Effector CD8-positive, alpha-beta T cell (primary cell): ENCODE measurements around the gene TMX1.

Experiments used
- DNase-seq: peaks from one replicate; lab custom pipeline; 2025; lab: John Stamatoyannopoulos, UW

TMX1 gene

DNA sequence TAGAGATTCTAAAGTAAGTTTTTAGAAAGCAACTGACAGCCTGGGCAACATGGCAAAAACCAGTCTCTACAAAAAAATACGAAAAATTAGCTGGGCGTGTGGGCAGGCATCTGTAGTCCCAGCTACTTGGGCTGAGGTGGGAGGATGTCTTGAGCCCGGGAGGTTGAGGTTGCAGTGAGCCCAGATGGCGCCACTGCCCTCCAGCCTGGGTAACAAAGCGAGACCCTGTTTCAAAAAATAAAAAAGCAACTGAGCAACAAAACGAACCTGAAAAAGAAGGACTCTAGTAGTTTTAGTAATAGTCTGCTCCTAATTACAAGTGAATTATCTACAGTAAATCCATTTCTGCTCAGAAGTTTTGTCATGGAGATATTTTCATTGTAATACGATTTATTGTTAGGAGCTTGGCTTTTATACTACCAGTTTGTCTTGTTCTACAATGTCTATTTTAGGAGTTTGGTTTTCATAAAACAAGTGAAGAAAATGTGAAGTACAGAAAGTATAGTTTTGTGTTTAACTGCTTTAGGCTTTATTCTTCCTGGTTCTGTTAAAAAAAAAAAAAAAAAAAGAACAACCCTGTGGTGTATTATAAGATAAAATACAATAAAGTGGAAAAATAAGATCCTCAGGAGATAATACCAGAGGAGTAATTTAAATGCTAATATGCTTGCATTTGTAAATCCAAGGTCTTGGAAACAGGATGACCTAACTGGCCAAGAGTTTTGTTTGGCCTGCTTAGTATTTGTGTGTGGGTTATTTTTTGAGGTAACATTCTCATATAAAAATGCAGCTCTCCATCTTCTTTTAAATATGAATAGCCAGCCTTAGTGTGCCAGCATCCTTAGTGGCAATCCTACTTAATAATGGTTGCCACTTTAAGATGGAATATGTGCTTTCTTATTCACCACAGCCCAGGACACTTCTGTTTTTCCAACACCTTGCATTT, 2.8 kb downstream of the TMX1 start:
- no peak for DNase-seq

DNA sequence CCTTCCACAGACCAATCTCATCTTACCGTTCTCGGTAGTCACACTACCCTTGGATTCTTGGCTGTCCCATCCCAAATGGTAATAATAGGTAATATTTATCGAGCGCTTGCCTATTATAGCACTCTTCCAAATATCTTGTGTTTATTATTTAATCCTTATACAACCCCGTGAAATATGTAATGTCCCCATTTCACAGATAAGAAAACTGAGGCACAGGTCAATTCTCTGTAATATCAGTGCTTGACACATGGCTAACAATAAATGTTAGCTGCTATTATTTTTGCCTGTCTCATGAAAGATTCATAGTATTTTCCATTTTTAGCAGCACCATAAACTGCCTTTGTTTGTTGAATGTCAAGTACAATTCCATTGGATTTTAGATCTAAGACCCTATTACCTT, 4.5 kb downstream of the TMX1 start:
- no peak for DNase-seq

DNA sequence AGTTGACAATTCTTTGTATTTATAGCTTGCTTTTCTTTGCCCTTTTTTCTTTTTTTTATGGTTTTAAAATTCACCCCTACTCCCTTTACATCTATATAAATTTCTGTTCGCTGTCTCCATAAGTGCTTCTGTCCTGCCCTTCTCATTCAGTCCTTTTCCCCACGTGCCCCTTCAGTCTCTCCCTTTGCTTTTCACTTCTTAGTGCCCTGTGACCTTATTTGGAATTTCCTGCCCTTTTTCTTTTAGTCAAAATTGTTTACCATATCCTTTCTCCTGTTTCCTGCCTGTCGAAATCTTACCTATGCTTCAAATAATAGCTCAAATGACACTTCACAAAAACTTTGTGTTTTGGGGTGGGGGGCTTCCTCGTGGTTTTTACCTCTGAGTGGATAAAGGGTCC, 6.0 kb downstream of the TMX1 start:
- no peak for DNase-seq

DNA sequence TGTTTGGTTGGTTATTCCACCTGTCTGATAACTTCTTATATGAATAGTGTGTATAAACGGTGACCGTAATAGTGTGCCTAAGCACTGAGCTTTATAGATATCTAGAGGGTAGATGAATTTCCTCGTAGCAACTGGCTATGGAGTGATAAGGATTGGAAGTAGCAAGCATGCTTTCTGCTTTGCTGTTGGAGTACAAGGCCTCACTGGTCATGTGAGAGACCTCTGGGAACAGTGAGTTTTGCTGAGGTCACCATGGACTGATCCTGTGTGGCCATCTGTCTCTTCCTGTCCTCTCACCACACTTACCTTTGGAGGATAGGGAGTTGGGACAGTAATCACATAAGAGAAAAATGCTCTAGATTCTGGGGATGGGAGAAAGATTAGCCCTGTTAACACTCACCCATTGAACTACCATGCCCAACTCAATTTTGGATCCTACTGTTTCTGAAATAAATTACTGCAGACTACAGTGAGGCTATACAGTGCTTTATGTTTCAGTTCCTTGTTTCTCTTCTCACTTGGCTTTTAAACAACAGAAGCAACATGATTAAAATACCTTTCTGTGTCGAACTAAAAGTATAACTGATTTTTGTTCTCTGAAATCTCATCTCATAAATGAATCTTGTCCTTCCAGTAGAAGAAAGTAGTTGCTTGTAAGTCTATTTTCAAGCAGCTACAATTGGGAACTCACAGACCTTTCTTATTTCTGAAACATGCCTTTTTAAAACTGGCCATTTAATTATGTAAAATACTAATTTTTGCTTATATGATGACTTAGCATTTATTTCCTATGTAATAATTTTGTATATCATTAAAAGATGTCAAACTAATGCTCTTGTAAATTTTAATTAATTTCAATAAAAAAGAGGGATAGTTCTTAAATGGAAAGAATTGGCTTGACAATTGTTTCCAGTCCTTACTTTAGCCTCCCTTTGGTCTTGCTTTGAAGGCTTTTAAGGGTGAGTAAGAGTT, 8.3 kb downstream of the TMX1 start:
- no peak for DNase-seq

GRCh38 chr14:51251486-51251885, 11.4 kb downstream of the TMX1 start:
- DNase-seq = no peak

DNA sequence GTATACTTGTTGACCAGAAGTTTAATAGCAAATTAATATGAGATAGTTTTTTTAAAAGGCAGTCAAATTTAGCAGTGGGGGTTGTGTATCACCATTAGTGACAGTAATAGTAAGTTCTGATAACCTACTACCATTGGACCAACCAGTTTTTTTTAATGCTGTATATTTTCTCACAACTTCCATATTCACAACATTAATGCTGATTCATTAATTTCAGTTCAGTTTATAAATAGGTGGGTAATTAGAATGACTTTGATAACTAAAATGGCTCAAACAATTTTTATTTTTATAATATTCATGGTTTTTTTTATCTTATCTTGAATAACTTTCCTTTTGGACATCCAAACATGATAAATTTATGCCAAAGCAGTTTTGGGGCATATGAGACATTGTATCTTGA, 13.8 kb downstream of the TMX1 start:
- no peak for DNase-seq

GRCh38 chr14:51258280-51258679, 18.2 kb downstream of the TMX1 start:
- no peak for DNase-seq

- DNase-seq = no peak
Measured at GRCh38 chr14:51258788-51259187, 18.7 kb downstream of the TMX1 start.

DNA sequence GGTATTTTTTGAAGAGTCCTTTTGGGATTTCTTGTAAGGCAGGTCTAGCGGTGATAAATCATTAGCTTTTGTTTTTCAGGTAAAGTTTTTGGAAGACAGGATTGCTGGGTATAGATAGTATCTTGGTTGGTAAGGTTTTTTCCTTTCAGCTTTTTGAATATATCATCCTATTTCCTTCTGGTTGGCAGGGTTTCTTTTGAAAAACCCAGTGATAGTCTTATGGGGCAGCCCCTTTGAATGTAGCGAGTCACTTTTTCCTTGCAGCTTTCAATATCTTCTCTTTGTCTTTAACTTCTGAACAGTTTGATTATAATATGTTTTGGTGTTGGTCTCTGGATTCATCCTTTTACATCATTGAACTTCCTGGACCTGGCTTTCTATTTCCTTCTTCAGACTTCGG, 20.2 kb downstream of the TMX1 start:
- DNase-seq = no peak

GRCh38 chr14:51261151-51261550, 21.1 kb downstream of the TMX1 start:
- DNase-seq = no peak

DNA sequence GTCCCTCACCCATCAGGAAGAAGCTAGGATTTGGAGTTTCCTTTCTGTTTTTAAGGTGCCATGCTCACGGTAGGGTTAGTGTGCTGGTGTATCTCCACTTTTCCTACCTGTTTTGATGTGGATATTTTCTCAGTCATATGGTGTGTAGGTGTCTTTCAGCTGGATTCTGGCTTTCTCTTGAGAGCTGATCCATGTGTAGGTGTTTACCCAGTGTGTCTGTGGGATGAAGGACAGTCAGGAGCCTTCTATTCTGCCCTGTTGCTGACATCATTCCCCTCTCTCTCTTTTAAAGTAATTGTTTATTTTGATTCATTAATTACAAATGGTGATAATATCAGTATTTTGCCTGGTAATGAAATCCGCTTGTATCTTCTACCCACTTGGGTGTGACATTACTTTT, 22.8 kb downstream of the TMX1 start:
- DNase-seq = no peak

DNA sequence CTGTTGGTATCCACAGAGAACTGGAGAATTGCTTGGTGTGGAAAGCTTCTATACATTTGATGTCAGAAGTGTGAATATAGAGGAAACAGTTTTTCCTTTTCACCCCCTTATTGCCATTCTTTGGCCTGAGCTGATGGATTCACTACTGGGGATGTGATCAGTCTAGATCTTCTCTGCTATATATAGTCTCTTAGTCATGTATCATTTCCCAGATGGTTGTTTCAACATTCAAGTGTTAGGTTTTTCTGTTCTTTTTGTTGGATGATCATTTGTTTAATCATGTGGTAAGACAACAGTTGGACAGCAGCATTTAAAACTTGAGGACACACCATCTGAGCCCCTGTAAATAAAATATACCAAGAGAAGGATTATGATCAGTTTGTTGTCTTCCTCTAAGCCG, 29.6 kb downstream of the TMX1 start:
- DNase-seq = no peak

- DNase-seq = no peak
Measured at GRCh38 chr14:51276605-51277004, 36.6 kb downstream of the TMX1 start.

DNA sequence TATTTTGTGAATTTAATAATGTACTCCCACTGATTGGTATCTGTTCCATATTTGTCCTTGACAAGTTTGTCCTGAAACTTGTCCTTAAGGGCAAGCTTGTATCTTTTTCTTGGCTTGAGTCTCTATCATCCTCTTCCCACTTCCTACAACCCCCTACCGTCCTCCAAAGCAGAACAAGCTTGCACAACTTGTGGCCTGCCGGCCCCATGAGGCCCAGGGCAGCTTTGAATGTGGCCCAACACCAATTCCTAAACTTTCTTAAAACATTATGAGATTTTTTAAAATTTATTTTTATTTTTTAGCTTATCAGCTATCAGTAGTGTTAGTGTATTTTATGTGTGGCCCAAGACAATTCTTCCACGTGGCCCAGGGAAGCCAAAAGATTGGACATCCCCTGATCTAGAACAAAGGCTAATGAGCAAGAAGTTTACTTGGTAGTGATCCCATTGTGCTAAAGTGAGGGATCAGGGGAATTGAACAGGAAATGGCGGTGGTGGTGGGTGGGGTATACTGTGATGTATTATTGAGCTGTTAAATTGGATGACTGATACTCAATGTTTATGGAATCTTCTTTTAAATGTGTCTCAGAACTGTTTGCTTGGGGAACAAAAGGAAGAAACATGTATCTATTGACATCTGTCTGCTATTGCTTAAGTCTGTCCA, 37.8 kb downstream of the TMX1 start:
- no peak for DNase-seq

DNA sequence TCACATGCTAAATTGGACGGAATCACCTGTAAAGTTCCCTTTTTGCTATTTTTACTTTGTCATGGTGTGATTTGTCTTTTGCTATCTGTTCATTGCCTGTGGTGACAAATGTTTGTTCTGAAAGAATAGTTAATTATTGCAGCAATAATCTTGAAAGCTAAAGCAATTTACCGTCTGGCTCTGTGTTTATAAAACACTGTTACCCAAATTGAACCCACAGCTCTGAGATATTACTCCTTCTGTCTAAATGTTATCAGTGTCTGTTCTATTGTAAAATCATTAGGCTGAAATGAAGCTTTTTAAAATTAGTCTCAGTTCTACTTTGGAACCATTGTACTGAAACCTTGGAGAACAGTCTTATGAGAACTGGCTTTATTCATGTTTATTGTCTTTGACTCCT, 42.5 kb downstream of the TMX1 start:
- DNase-seq = no peak

GRCh38 chr14:51283402-51284085, 43.5 kb downstream of the TMX1 start:
- no peak for DNase-seq

DNA sequence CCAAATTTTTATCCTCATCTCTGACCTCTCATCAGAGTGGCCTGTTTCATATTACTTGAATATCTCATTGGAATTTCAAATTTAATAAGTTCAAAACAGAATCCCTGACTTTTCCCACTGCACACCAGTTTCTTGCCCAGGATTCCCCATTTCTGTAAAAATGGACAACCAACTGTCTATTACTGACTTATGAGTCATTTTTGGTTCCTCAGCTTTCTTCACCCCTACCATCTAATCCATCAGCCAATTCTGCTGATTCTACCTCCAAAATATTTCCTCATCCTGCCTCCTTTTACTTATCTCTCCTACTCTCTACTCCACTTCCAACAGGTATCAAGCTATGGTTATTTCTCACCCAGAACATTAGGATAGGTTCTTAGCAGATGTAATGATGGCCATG, 44.2 kb downstream of the TMX1 start:
- DNase-seq = no peak

GRCh38 chr14:51285120-51285519, 45.1 kb downstream of the TMX1 start:
- DNase-seq = no peak

DNA sequence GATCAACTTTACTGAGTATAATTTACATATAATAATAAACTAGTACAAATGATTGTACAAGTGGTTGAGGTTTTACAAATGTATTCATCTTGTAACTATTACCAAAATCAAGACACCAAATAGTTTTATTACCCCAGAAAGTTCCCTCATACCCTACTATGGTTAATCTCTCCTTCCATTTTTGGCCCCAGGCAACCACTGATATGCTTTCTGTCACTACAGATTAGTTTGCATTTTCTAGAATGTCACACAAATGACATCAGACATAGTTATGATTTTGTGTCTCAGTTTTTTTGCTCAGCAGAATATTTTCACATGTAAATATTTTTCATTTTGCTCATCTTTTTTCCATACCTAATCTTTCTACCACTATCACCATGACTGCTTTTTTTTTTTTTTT, 49.1 kb downstream of the TMX1 start:
- DNase-seq = no peak

DNA sequence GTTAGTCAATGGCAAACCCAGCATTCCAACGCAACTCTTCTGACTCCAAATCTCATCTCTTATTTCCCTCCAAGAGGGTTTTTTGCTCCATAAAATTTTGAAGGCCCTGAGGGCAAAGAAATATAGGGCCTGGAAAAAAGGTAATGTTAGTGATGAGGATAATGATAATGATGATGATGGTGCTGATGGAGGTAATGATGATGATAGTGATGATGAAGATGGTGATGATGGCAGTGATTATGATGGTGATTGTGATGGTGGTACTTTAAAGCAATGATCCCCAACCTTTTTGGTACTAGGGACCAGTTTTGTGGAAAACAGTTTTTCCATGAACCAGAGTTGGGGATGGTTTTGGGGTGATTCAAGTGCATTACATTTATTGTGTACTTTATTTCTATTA, 50.1 kb downstream of the TMX1 start:
- no peak for DNase-seq

DNA sequence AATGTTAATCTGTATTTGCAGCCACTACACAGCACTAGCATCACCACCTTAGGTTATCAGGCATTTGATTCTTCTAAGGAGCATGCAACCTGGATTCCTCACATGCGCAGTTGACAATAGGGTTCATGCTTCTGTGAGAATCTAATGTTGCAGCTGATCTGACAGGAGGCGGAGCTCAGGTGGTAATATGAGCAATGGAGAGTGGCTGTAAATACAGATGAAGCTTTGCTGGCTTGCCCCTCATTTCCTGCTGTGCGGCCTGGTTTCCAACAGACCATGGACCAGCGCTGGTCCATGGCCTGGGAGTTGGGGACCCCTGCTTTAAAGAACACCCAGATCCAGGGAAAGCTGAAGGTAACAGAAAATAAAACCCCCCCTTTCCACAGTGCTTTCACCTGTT, 51.0 kb downstream of the TMX1 start:
- DNase-seq = no peak
